ENCODE measurements around the gene DNAL4.

The DNAL4 gene

GRCh38 chr22:38734421-38735100, 59.4 kb downstream of the DNAL4 start:
- peaks cover 100% of the 10 kb centered on the region for H3K36me3 Mint-ChIP-seq (ENCODE audit: insufficient read depth)
- H3K4me1 Mint-ChIP-seq (ENCODE audit: low read depth in 2 of 2): peaks cover 45 to 49% of the 10 kb centered on the region in 2 donors
- ATAC-seq (replicated peaks): peak; percentile 8
- no peaks in the 10 kb centered on the region for H3K9me3 Mint-ChIP-seq
- peak overlapping the region; percentile 72 to 95 for H3K27ac Mint-ChIP-seq
- no peak for DNase-seq
- H3K27me3 Mint-ChIP-seq: no peaks in the 10 kb centered on the region
- peak overlapping the region in 1 of 2 donors; percentile 17 for H3K4me3 Mint-ChIP-seq

- peaks cover 100% of the 10 kb centered on the region for H3K36me3 Mint-ChIP-seq (ENCODE audit: insufficient read depth)
- peak; percentile 18 for ATAC-seq (replicated peaks)
Observed at GRCh38 chr22:38733724-38734381, 60.1 kb downstream of the DNAL4 start.

GRCh38 chr22:38733329-38733723, 60.6 kb downstream of the DNAL4 start:
- peak; percentile 46 to 60 (median 52) for DNase-seq
- no peaks in the 10 kb centered on the region for H3K9me3 Mint-ChIP-seq

More at GRCh38 chr22:38733724-38734381, 60.1 kb downstream of the DNAL4 start:
- Mint-ChIP-seq H3K4me3 (peak overlapping the region in 1 of 2 donors; percentile 33), H3K27ac (peak overlapping the region; percentile 87 to 95), H3K9me3 (no peaks in the 10 kb centered on the region), H3K4me1 (ENCODE audit: low read depth in 2 of 2) (peaks cover 45 to 49% of the 10 kb centered on the region in 2 donors), H3K27me3 (no peaks in the 10 kb centered on the region)
- no peak for DNase-seq

GRCh38 chr22:38732251-38732815, 61.6 kb downstream of the DNAL4 start:
- no peaks in the 10 kb centered on the region for H3K9me3 Mint-ChIP-seq
- H3K36me3 Mint-ChIP-seq (ENCODE audit: insufficient read depth): peaks cover 100% of the 10 kb centered on the region
- no peak for ATAC-seq (replicated peaks)

More at GRCh38 chr22:38733329-38733723, 60.6 kb downstream of the DNAL4 start:
- Mint-ChIP-seq H3K36me3 (ENCODE audit: insufficient read depth) (peaks cover 100% of the 10 kb centered on the region), H3K4me3 (peak overlapping the region in 1 of 2 donors; percentile 33), H3K4me1 (ENCODE audit: low read depth in 2 of 2) (peaks cover 43 to 47% of the 10 kb centered on the region in 2 donors), H3K27me3 (no peaks in the 10 kb centered on the region), H3K27ac (peak overlapping the region; percentile 87 to 95)
- peak; percentile 66 for ATAC-seq (replicated peaks)

GRCh38 chr22:38731703-38732161, 62.2 kb downstream of the DNAL4 start:
- no peak for ATAC-seq (replicated peaks)
- H3K36me3 Mint-ChIP-seq (ENCODE audit: insufficient read depth): peaks cover 100% of the 10 kb centered on the region

More at GRCh38 chr22:38732251-38732815, 61.6 kb downstream of the DNAL4 start:
- Mint-ChIP-seq H3K27me3 (no peaks in the 10 kb centered on the region), H3K4me3 (peak overlapping the region in 1 of 2 donors; percentile 48), H3K4me1 (ENCODE audit: low read depth in 2 of 2) (peaks cover 34 to 37% of the 10 kb centered on the region in 2 donors), H3K27ac (peak overlapping the region; percentile 87 to 95)
- DNase-seq: no peak

GRCh38 chr22:38730411-38730871, 63.5 kb downstream of the DNAL4 start:
- Mint-ChIP-seq H3K27me3 (no peaks in the 10 kb centered on the region), H3K9me3 (no peaks in the 10 kb centered on the region), H3K4me1 (ENCODE audit: low read depth in 2 of 2) (peaks cover 26 to 32% of the 10 kb centered on the region in 2 donors), H3K27ac (peak overlapping the region; percentile 91 to 95), H3K36me3 (ENCODE audit: insufficient read depth) (peaks cover 100% of the 10 kb centered on the region), H3K4me3 (no peak overlapping the region)
- ATAC-seq (replicated peaks) (no peak), DNase-seq (no peak)

More at GRCh38 chr22:38731703-38732161, 62.2 kb downstream of the DNAL4 start:
- Mint-ChIP-seq H3K27me3 (no peaks in the 10 kb centered on the region), H3K27ac (peak overlapping the region; percentile 87 to 95), H3K4me3 (peak overlapping the region in 1 of 2 donors; percentile 14), H3K9me3 (no peaks in the 10 kb centered on the region), H3K4me1 (ENCODE audit: low read depth in 2 of 2) (peaks cover 30 to 32% of the 10 kb centered on the region in 2 donors)
- DNase-seq: no peak

- H3K4me1 Mint-ChIP-seq (ENCODE audit: low read depth in 2 of 2): peaks cover 24 to 32% of the 10 kb centered on the region in 2 donors
- ATAC-seq (replicated peaks) (no peak), DNase-seq (no peak)
- H3K4me3 Mint-ChIP-seq: no peak overlapping the region
- peaks cover 100% of the 10 kb centered on the region for H3K36me3 Mint-ChIP-seq (ENCODE audit: insufficient read depth)
- H3K27me3 Mint-ChIP-seq: no peaks in the 10 kb centered on the region
- no peaks in the 10 kb centered on the region for H3K9me3 Mint-ChIP-seq
- peak overlapping the region; percentile 91 to 95 for H3K27ac Mint-ChIP-seq
Observed at GRCh38 chr22:38729946-38730345, 64.0 kb downstream of the DNAL4 start.

GRCh38 chr22:38728871-38729796, 64.8 kb downstream of the DNAL4 start:
- Mint-ChIP-seq H3K9me3 (no peaks in the 10 kb centered on the region), H3K27ac (peak overlapping the region; percentile 28 to 95), H3K4me3 (peak overlapping the region; percentile 22 to 44), H3K36me3 (ENCODE audit: insufficient read depth) (peaks cover 100% of the 10 kb centered on the region), H3K27me3 (no peaks in the 10 kb centered on the region), H3K4me1 (ENCODE audit: low read depth in 2 of 2) (peaks cover 22 to 29% of the 10 kb centered on the region in 2 donors)
- no peak for DNase-seq
- no peak for ATAC-seq (replicated peaks)

Measured in effector memory CD8-positive, alpha-beta T cell (primary cell).